Trophoblast cell (in vitro differentiated cells and primary cell): ENCODE data around the gene HMOX2.

ENCODE experiments used
- DNase-seq, 2 donors: peaks; one replicate each; pipeline ENCODE4 v3.0.0-alpha.2; 2016
- H2AFZ ChIP-seq: 2 replicates; pipeline ENCODE4 v1.6.1; 2013; ENCODE audit warnings: low read length, moderate library complexity, mild to moderate bottlenecking; ENCODE audit not compliant: insufficient read depth, poor library complexity
- H2AK5ac ChIP-seq: 2 replicates; pipeline ENCODE4 v1.6.1; 2013; ENCODE audit warnings: mild to moderate bottlenecking, low read length
- H2BK120ac ChIP-seq: 2 replicates; pipeline ENCODE4 v1.6.1; 2013; ENCODE audit warnings: low read length, mild to moderate bottlenecking, moderate library complexity; ENCODE audit not compliant: insufficient read depth, poor library complexity
- H2BK12ac ChIP-seq: 2 replicates; pipeline ENCODE4 v1.6.1; 2013; ENCODE audit warnings: mild to moderate bottlenecking, low read length, moderate library complexity
- H2BK5ac ChIP-seq: 2 replicates; pipeline ENCODE4 v1.6.1; 2013; ENCODE audit warnings: low read length, low read depth, moderate library complexity, mild to moderate bottlenecking; ENCODE audit not compliant: poor library complexity
- H3K14ac ChIP-seq: 2 replicates; pipeline ENCODE4 v1.6.1; 2013; ENCODE audit warnings: mild to moderate bottlenecking, low read length
- H3K18ac ChIP-seq: 2 replicates; pipeline ENCODE4 v1.6.1; 2013; ENCODE audit warnings: mild to moderate bottlenecking, low read length
- H3K23ac ChIP-seq: 2 replicates; pipeline ENCODE4 v1.6.1; 2013; ENCODE audit warnings: low read length
- H3K27ac ChIP-seq: 2 replicates; pipeline ENCODE4 v1.5.1; 2013; ENCODE audit warnings: low read depth, mild to moderate bottlenecking, inconsistent platforms, low read length, moderate library complexity
- H3K27me3 ChIP-seq: 2 replicates; pipeline ENCODE4 v1.6.1; 2013; ENCODE audit warnings: inconsistent platforms, mild to moderate bottlenecking, low read length, moderate library complexity; ENCODE audit not compliant: insufficient read depth
- H3K36me3 ChIP-seq, 2 experiments: 1 replicate in 1 of 2; 2 replicates in 1 of 2; pipeline ENCODE4 v1.6.1; 2013; ENCODE audit warnings: low read length in 2 of 2, mild to moderate bottlenecking in 2 of 2, moderate library complexity in 1 of 2; ENCODE audit not compliant: insufficient read depth in 2 of 2, control insufficient read depth in 1 of 2
- H3K4ac ChIP-seq: 2 replicates; pipeline ENCODE4 v1.6.1; 2013; ENCODE audit warnings: low read depth, mild to moderate bottlenecking, low read length, moderate library complexity
- H3K4me1 ChIP-seq, 2 experiments: 1 replicate in 1 of 2; 2 replicates in 1 of 2; pipeline ENCODE4 v1.6.1; 2013; ENCODE audit warnings: low read length in 2 of 2, mild to moderate bottlenecking in 2 of 2, moderate library complexity in 1 of 2; ENCODE audit not compliant: insufficient read depth in 2 of 2, control insufficient read depth in 1 of 2
- H3K4me2 ChIP-seq: 2 replicates; pipeline ENCODE4 v1.6.1; 2013; ENCODE audit warnings: inconsistent platforms, mild to moderate bottlenecking, low read length, moderate library complexity
- H3K4me3 ChIP-seq: 2 replicates; pipeline ENCODE4 v1.5.1; 2013; ENCODE audit warnings: mild to moderate bottlenecking, low read depth, low read length, inconsistent platforms
- H3K79me1 ChIP-seq: one replicate; pipeline ENCODE4 v1.6.1; 2013; ENCODE audit warnings: low read length
- H3K79me2 ChIP-seq: 2 replicates; pipeline ENCODE4 v1.6.1; 2013; ENCODE audit warnings: low read length, mild to moderate bottlenecking; ENCODE audit not compliant: control insufficient read depth, insufficient read depth, poor library complexity
- H3K9ac ChIP-seq: 2 replicates; pipeline ENCODE4 v1.6.1; 2013; ENCODE audit warnings: mild to moderate bottlenecking, low read length
- H3K9me3 ChIP-seq: 2 replicates; pipeline ENCODE4 v1.6.1; 2013; ENCODE audit warnings: low read depth, mild to moderate bottlenecking, control low read depth, inconsistent platforms, low read length; ENCODE audit not compliant: insufficient read depth
- H4K12ac ChIP-seq: 2 replicates; pipeline ENCODE4 v1.6.1; 2013; ENCODE audit warnings: low read depth, mild to moderate bottlenecking, low read length, moderate library complexity
- H4K8ac ChIP-seq: 2 replicates; pipeline ENCODE4 v1.6.1; 2013; ENCODE audit warnings: low read depth, mild to moderate bottlenecking, low read length, moderate library complexity
- H4K91ac ChIP-seq: one replicate; pipeline ENCODE4 v1.6.1; 2013; ENCODE audit warnings: low read depth, mild to moderate bottlenecking, low read length, moderate library complexity
- WGBS: extraction: QIAGEN DNeasy Blood & Tissue Kit; methylation state at CpG from one replicate; pipeline ENCODE4 v1.1.7; 2013; ENCODE audit warnings: missing lambda C conversion rate; ENCODE audit not compliant: insufficient read length, insufficient coverage; ENCODE audit errors: extremely low coverage; 5-methylcytosine and 5-hydroxymethylcytosine counted together

Gene HMOX2

GRCh38 chr16:4511441-4512082 is 35.4 kb downstream of the HMOX2 start:
- Histone ChIP-seq H4K12ac (no peak overlapping the region), H3K23ac (no peak overlapping the region), H2BK12ac (no peak overlapping the region), H3K79me2 (no peaks in the 10 kb centered on the region), H3K14ac (no peak overlapping the region), H2AK5ac (no peak overlapping the region), H3K27me3 (no peaks in the 10 kb centered on the region), H3K18ac (no peak overlapping the region), H3K27ac (no peak overlapping the region), H3K4me2 (no peak overlapping the region), H3K4me1 (peaks cover 0 to 5% of the 10 kb centered on the region in 2 experiments), H3K9me3 (no peaks in the 10 kb centered on the region), H2BK120ac (no peak overlapping the region), H3K4me3 (no peak overlapping the region), H2AFZ (no peak overlapping the region), H3K36me3 (peaks cover 61 to 64% of the 10 kb centered on the region in 2 experiments), H3K79me1 (no peaks in the 10 kb centered on the region), H4K91ac (no peak overlapping the region), H4K8ac (no peak overlapping the region), H2BK5ac (no peak overlapping the region), H3K4ac (no peak overlapping the region), H3K9ac (no peak overlapping the region)
- peak in 1 of 2 donors; percentile 41 for DNase-seq
- WGBS, result no CpG with 5 or more reads among the region's 9 CpGs

DNA sequence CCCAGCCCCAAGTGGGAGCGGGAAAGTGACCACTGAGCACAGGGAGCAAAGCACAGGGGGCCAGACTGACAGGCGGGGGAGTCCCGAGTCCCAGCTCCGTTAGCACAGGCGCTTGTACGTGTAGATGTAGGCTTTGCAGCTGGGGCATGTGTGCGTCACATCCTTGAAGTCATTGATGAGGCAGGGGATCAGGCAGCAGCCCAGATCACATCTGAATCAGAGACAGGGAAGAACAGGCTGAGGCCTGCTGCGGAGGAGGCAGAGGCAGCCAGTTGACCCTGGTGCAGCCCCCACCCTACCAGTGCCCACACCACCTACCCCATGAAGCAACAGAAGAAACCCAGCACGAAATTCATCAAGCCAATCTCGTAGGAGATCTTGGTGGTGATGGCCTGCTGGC is 36.3 kb downstream of the HMOX2 start:
- Histone ChIP-seq H3K27me3 (no peaks in the 10 kb centered on the region), H3K9me3 (no peaks in the 10 kb centered on the region), H3K79me1 (no peaks in the 10 kb centered on the region), H3K36me3 (peaks cover 56 to 60% of the 10 kb centered on the region in 2 experiments), H2AFZ (no peak overlapping the region), H3K27ac (no peak overlapping the region), H4K12ac (no peak overlapping the region), H3K79me2 (no peaks in the 10 kb centered on the region), H3K14ac (no peak overlapping the region), H4K91ac (no peak overlapping the region), H2BK5ac (no peak overlapping the region), H3K4me2 (no peak overlapping the region), H3K4me1 (peaks cover 0 to 5% of the 10 kb centered on the region in 2 experiments), H4K8ac (no peak overlapping the region), H3K23ac (no peak overlapping the region), H3K4ac (no peak overlapping the region), H3K9ac (no peak overlapping the region), H2BK12ac (no peak overlapping the region), H2AK5ac (no peak overlapping the region), H3K18ac (no peak overlapping the region), H3K4me3 (no peak overlapping the region), H2BK120ac (no peak overlapping the region)
- no peak for DNase-seq
- no CpG with 5 or more reads among the region's 10 CpGs for WGBS

DNA sequence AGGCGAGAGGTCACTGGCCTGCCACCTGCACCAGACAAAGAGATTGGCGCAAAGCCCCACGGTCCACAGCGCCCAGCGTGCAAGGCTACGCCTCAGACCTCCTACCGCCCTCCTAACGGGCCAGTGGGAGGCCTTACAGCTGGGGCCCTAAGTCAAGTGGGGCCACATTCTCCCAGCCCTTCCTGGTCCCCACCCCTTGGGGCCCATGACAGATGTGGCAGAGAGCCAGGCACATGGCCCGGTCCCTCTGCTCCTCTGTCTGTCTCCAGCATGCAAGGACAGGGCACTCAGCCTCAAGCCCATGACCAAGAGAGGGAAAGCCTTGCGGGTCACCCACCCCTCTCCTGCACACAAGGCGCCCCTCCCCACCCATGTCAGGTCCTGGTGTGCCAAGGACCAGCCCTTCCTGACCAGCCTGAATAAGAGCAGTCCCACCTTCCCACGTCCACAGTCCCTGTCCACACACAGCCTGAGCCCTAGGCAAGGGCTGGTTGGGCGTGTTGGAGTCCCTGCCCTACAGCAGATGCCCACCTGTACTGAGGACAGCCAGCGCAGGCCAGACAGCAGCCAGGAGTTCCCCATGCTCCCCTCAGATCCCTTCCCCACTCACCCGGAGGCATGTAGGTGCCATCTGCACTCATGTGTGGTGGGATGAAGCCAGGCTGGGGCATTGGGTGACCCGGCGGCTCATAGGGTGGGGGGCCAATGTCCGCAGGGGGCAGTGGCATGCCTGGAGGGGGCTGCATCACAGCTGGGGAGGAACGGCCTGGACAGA is 37.1 kb downstream of the HMOX2 start:
- Histone ChIP-seq H3K4me3 (no peak overlapping the region), H3K27ac (no peak overlapping the region), H2AFZ (no peak overlapping the region), H3K79me2 (no peaks in the 10 kb centered on the region), H4K91ac (no peak overlapping the region), H3K14ac (no peak overlapping the region), H3K79me1 (no peaks in the 10 kb centered on the region), H3K4me1 (peaks cover 0 to 5% of the 10 kb centered on the region in 2 experiments), H3K27me3 (no peaks in the 10 kb centered on the region), H3K9ac (no peak overlapping the region), H2BK12ac (no peak overlapping the region), H2AK5ac (no peak overlapping the region), H3K9me3 (no peaks in the 10 kb centered on the region), H3K23ac (no peak overlapping the region), H3K4me2 (no peak overlapping the region), H3K4ac (no peak overlapping the region), H4K12ac (no peak overlapping the region), H3K18ac (no peak overlapping the region), H2BK5ac (no peak overlapping the region), H3K36me3 (peaks cover 48 to 52% of the 10 kb centered on the region in 2 experiments), H4K8ac (no peak overlapping the region), H2BK120ac (no peak overlapping the region)
- no CpG with 5 or more reads among the region's 19 CpGs for WGBS
- no peak for DNase-seq

DNA sequence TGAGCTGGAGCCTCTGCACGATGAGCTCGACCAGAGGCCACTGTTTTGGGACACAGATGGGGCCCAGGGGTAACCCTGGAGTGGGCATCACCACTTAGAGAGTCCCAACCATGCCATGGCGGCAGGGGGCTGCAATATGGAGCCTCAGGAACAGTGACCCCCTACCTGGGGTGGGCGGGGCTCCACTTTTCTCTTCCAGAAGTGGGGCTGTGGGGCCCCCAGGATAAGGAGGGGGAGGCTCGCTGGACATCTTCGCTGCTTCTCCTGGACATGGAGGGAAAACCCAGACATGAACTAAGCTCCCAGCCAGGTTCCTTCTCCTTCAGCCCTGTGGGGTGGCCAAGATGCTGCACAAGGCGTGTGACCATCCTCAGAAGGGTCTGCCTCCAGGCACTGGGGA is 37.7 kb downstream of the HMOX2 start:
- no peak overlapping the region for H3K4me2 ChIP-seq
- H3K4ac ChIP-seq, result no peak overlapping the region
- no CpG with 5 or more reads among the region's 7 CpGs for WGBS
- H4K91ac ChIP-seq, result no peak overlapping the region
- no peak overlapping the region for H3K18ac ChIP-seq
- no peak overlapping the region for H2BK12ac ChIP-seq
- peaks cover 0 to 5% of the 10 kb centered on the region in 2 experiments for H3K4me1 ChIP-seq
- no peak overlapping the region for H2AFZ ChIP-seq
- no peaks in the 10 kb centered on the region for H3K79me2 ChIP-seq
- H2AK5ac ChIP-seq, result no peak overlapping the region
- DNase-seq, result no peak
- H2BK5ac ChIP-seq, result no peak overlapping the region
- no peak overlapping the region for H2BK120ac ChIP-seq
- no peak overlapping the region for H4K8ac ChIP-seq
- H3K14ac ChIP-seq, result no peak overlapping the region
- peaks cover 43 to 46% of the 10 kb centered on the region in 2 experiments for H3K36me3 ChIP-seq
- no peak overlapping the region for H3K23ac ChIP-seq
- no peak overlapping the region for H3K27ac ChIP-seq
- H3K27me3 ChIP-seq, result no peaks in the 10 kb centered on the region
- no peaks in the 10 kb centered on the region for H3K9me3 ChIP-seq
- no peak overlapping the region for H3K4me3 ChIP-seq
- H3K9ac ChIP-seq, result no peak overlapping the region
- no peak overlapping the region for H4K12ac ChIP-seq
- no peaks in the 10 kb centered on the region for H3K79me1 ChIP-seq
